Measurements from ENCODE around the gene MT2A.

GRCh38 chr16:56609463-56609921 lies 1.1 kb downstream of the MT2A start:
- TF ChIP-seq POLR2A (IDR thresholded peaks at IDR 0.05) (peak; percentile 88), CTCF (IDR thresholded peaks at IDR 0.05) (no peak)
